ENCODE results near the gene DYRK1A. TPM values are rescaled to one million over a fixed set of nuclear protein-coding genes. Genes with fewer than 3 reads are reported as not detected.

DYRK1A gene
- total and polyA plus RNA-seq, 2 of the 13 experiments (the other 11 are each of a cell fraction or from before 2014, with no cell fraction given), result 24.6 to 34.2 TPM

- H3K4me1 ChIP-seq (ENCODE audit: insufficient read depth, low read length), result peaks cover 24% of the 10 kb centered on the region
- no peaks in the 10 kb centered on the region for H3K9me3 ChIP-seq (ENCODE audit: low read length)
- no peak overlapping the region for H3K9ac ChIP-seq (ENCODE audit: insufficient read depth, low read depth, low read length)
- no peak for ATAC-seq
- H3K27me3 ChIP-seq (ENCODE audit: control insufficient read depth in 1 of 2, insufficient read depth in 2 of 2, low read length in 2 of 2), result no peaks in the 10 kb centered on the region
- no peak overlapping the region for H3K4me2 ChIP-seq (ENCODE audit: low read depth, low read length)
- no peak overlapping the region for H3K4me3 ChIP-seq (replicated peaks in 1 of 3; ENCODE audit: insufficient read depth in 1 of 3, low read depth in 2 of 3, low read length in 3 of 3)
- H3K36me3 ChIP-seq (replicated peaks in 1 of 2; ENCODE audit: control insufficient read depth in 1 of 2, insufficient read depth in 2 of 2, low read length in 2 of 2), result peaks cover 0 to 6% of the 10 kb centered on the region in 2 experiments; a peak in 4 of 5 replicates
- peaks cover 93% of the 10 kb centered on the region for H3K79me2 ChIP-seq (ENCODE audit: insufficient read depth, low read length)
- TF ChIP-seq ZNF407 (CRISPR knock-in tag; IDR thresholded peaks at IDR 0.05; ENCODE audit: not compliant biosample characterization), result no peak
- no peak for TF ChIP-seq U2AF1 (optimal IDR thresholded peaks at IDR 0.05; ENCODE audit: low read depth, low read length)
- no peak for TF ChIP-seq ADNP (CRISPR knock-in tag; IDR thresholded peaks at IDR 0.05)
- TF ChIP-seq PBX2 (CRISPR knock-in tag; IDR thresholded peaks at IDR 0.05), result no peak
- no peak for TF ChIP-seq ZNF512 (CRISPR knock-in tag; IDR thresholded peaks at IDR 0.05)
- no peak for TF ChIP-seq ZNF329 (CRISPR knock-in tag; IDR thresholded peaks at IDR 0.05; ENCODE audit: low read depth)
- TF ChIP-seq ZBTB4 (CRISPR knock-in tag; IDR thresholded peaks at IDR 0.05; ENCODE audit: borderline replicate concordance), result no peak
- no peak for TF ChIP-seq MZF1 (CRISPR knock-in tag; IDR thresholded peaks at IDR 0.05; ENCODE audit: borderline replicate concordance)
- no peak for TF ChIP-seq ARID2 (CRISPR knock-in tag; IDR thresholded peaks at IDR 0.05; ENCODE audit: borderline replicate concordance)
- TF ChIP-seq NR3C1 (CRISPR knock-in tag; IDR thresholded peaks at IDR 0.05), result no peak
- WGBS (ENCODE audit: low lambda C conversion rate), result 62% methylated on average over 2 of the region's 2 CpGs
- no TSS peak for BruUV-seq (replicated peaks)
- intact Hi-C loops (cut with micrococcal nuclease; ENCODE audit: unreplicated experiment) (no loop called here), in situ Hi-C loops (cut with HindIII; ENCODE audit: extremely low pct_ligation_motif_present, low pct_unique_long_range_greater_than_20kb) (no loop called here)
- H3K27ac ChIP-seq (ENCODE audit: extremely low read length, insufficient read depth, low read length), result no peak overlapping the region
- no peak for FAIRE-seq
- ChIA-PET CTCF (ENCODE audit: low intra/inter-chr PET ratio, low total read pairs) (no interaction called here), POLR2A (interaction anchor here (0.6 kb wide), 1 partner anchor 148 kb away, joined by 4 read pairs; no protein-coding TSS in a partner anchor)
- peaks cover 40% of the 10 kb centered on the region for H4K20me1 ChIP-seq (ENCODE audit: insufficient read depth, low read length)
- H2AFZ ChIP-seq (ENCODE audit: low read length), result no peak overlapping the region
- no peak for DNase-seq (ENCODE audit: low spot score)
Measured at GRCh38 chr21:37416914-37417313, 50.3 kb downstream of the DYRK1A start.
